ENCODE results near the gene TIAM1.

GRCh38 chr21:31158789-31159581 is 185.1 kb downstream of the TIAM1 start:
- TF ChIP-seq POLR2A (IDR thresholded peaks at IDR 0.05) (no peak), CTCF (IDR thresholded peaks at IDR 0.05) (no peak)

Data from vagina (tissue), 2 donors.